Measurements from ENCODE around the gene WDR19.

The WDR19 gene

GRCh38 chr4:39305912-39306677 lies 123.8 kb downstream of the WDR19 start:
- Histone ChIP-seq H3K4me3 (ENCODE audit: low read length) (no peak overlapping the region), H3K9ac (ENCODE audit: low read length) (no peak overlapping the region), H3K4me1 (ENCODE audit: control insufficient read depth, insufficient read depth, low read length) (no peaks in the 10 kb centered on the region), H3K9me3 (ENCODE audit: control insufficient read depth, low read length) (no peaks in the 10 kb centered on the region), H3K27me3 (ENCODE audit: control insufficient read depth, insufficient read depth, low read length) (no peaks in the 10 kb centered on the region), H3K36me3 (ENCODE audit: control insufficient read depth, insufficient read depth, low read length) (no peaks in the 10 kb centered on the region)

- H3K27me3 ChIP-seq (ENCODE audit: control insufficient read depth, insufficient read depth, low read length), result no peaks in the 10 kb centered on the region
- H3K9me3 ChIP-seq (ENCODE audit: control insufficient read depth, low read length), result no peaks in the 10 kb centered on the region
- no peak overlapping the region for H3K4me3 ChIP-seq (ENCODE audit: low read length)
- no peaks in the 10 kb centered on the region for H3K4me1 ChIP-seq (ENCODE audit: control insufficient read depth, insufficient read depth, low read length)
- no peaks in the 10 kb centered on the region for H3K36me3 ChIP-seq (ENCODE audit: control insufficient read depth, insufficient read depth, low read length)
- no peak overlapping the region for H3K9ac ChIP-seq (ENCODE audit: low read length)
These were observed 126.3 kb downstream of the WDR19 start for GRCh38 chr4:39308611-39309010.

- Histone ChIP-seq H3K9me3 (ENCODE audit: control insufficient read depth, low read length) (no peaks in the 10 kb centered on the region), H3K36me3 (ENCODE audit: control insufficient read depth, insufficient read depth, low read length) (no peaks in the 10 kb centered on the region), H3K27me3 (ENCODE audit: control insufficient read depth, insufficient read depth, low read length) (no peaks in the 10 kb centered on the region), H3K9ac (ENCODE audit: low read length) (no peak overlapping the region), H3K4me1 (ENCODE audit: control insufficient read depth, insufficient read depth, low read length) (no peaks in the 10 kb centered on the region), H3K4me3 (ENCODE audit: low read length) (no peak overlapping the region)
These were observed 130.5 kb downstream of the WDR19 start for GRCh38 chr4:39312816-39313215.

- Histone ChIP-seq H3K27me3 (ENCODE audit: control insufficient read depth, insufficient read depth, low read length) (no peaks in the 10 kb centered on the region), H3K9me3 (ENCODE audit: control insufficient read depth, low read length) (no peaks in the 10 kb centered on the region), H3K9ac (ENCODE audit: low read length) (no peak overlapping the region), H3K4me3 (ENCODE audit: low read length) (no peak overlapping the region), H3K4me1 (ENCODE audit: control insufficient read depth, insufficient read depth, low read length) (no peaks in the 10 kb centered on the region), H3K36me3 (ENCODE audit: control insufficient read depth, insufficient read depth, low read length) (no peaks in the 10 kb centered on the region)
These were observed 137.3 kb downstream of the WDR19 start for GRCh38 chr4:39319676-39320075.

GRCh38 chr4:39320381-39321115 lies 138.2 kb downstream of the WDR19 start:
- Histone ChIP-seq H3K4me1 (ENCODE audit: control insufficient read depth, insufficient read depth, low read length) (no peaks in the 10 kb centered on the region), H3K4me3 (ENCODE audit: low read length) (no peak overlapping the region), H3K9me3 (ENCODE audit: control insufficient read depth, low read length) (no peaks in the 10 kb centered on the region), H3K27me3 (ENCODE audit: control insufficient read depth, insufficient read depth, low read length) (no peaks in the 10 kb centered on the region), H3K36me3 (ENCODE audit: control insufficient read depth, insufficient read depth, low read length) (no peaks in the 10 kb centered on the region), H3K9ac (ENCODE audit: low read length) (no peak overlapping the region)

- Histone ChIP-seq H3K36me3 (ENCODE audit: control insufficient read depth, insufficient read depth, low read length) (no peaks in the 10 kb centered on the region), H3K9ac (ENCODE audit: low read length) (no peak overlapping the region), H3K4me1 (ENCODE audit: control insufficient read depth, insufficient read depth, low read length) (no peaks in the 10 kb centered on the region), H3K9me3 (ENCODE audit: control insufficient read depth, low read length) (no peaks in the 10 kb centered on the region), H3K27me3 (ENCODE audit: control insufficient read depth, insufficient read depth, low read length) (no peaks in the 10 kb centered on the region), H3K4me3 (ENCODE audit: low read length) (no peak overlapping the region)
These were observed 141.5 kb downstream of the WDR19 start for GRCh38 chr4:39323821-39324220.

GRCh38 chr4:39324446-39324845 lies 142.1 kb downstream of the WDR19 start:
- Histone ChIP-seq H3K36me3 (ENCODE audit: control insufficient read depth, insufficient read depth, low read length) (no peaks in the 10 kb centered on the region), H3K27me3 (ENCODE audit: control insufficient read depth, insufficient read depth, low read length) (no peaks in the 10 kb centered on the region), H3K9ac (ENCODE audit: low read length) (no peak overlapping the region), H3K4me1 (ENCODE audit: control insufficient read depth, insufficient read depth, low read length) (no peaks in the 10 kb centered on the region), H3K9me3 (ENCODE audit: control insufficient read depth, low read length) (no peaks in the 10 kb centered on the region), H3K4me3 (ENCODE audit: low read length) (no peak overlapping the region)

GRCh38 chr4:39324897-39325613 lies 142.7 kb downstream of the WDR19 start:
- Histone ChIP-seq H3K4me1 (ENCODE audit: control insufficient read depth, insufficient read depth, low read length) (no peaks in the 10 kb centered on the region), H3K4me3 (ENCODE audit: low read length) (no peak overlapping the region), H3K36me3 (ENCODE audit: control insufficient read depth, insufficient read depth, low read length) (no peaks in the 10 kb centered on the region), H3K9me3 (ENCODE audit: control insufficient read depth, low read length) (no peaks in the 10 kb centered on the region), H3K27me3 (ENCODE audit: control insufficient read depth, insufficient read depth, low read length) (no peaks in the 10 kb centered on the region), H3K9ac (ENCODE audit: low read length) (no peak overlapping the region)

- no peak overlapping the region for H3K9ac ChIP-seq (ENCODE audit: low read length)
- H3K4me3 ChIP-seq (ENCODE audit: low read length), result no peak overlapping the region
- H3K36me3 ChIP-seq (ENCODE audit: control insufficient read depth, insufficient read depth, low read length), result no peaks in the 10 kb centered on the region
- H3K27me3 ChIP-seq (ENCODE audit: control insufficient read depth, insufficient read depth, low read length), result no peaks in the 10 kb centered on the region
- H3K4me1 ChIP-seq (ENCODE audit: control insufficient read depth, insufficient read depth, low read length), result no peaks in the 10 kb centered on the region
- H3K9me3 ChIP-seq (ENCODE audit: control insufficient read depth, low read length), result no peaks in the 10 kb centered on the region
These were observed 144.2 kb downstream of the WDR19 start for GRCh38 chr4:39326468-39326977.

GRCh38 chr4:39330353-39330752 lies 148.0 kb downstream of the WDR19 start:
- Histone ChIP-seq H3K27me3 (ENCODE audit: control insufficient read depth, insufficient read depth, low read length) (no peaks in the 10 kb centered on the region), H3K36me3 (ENCODE audit: control insufficient read depth, insufficient read depth, low read length) (no peaks in the 10 kb centered on the region), H3K4me1 (ENCODE audit: control insufficient read depth, insufficient read depth, low read length) (no peaks in the 10 kb centered on the region), H3K9me3 (ENCODE audit: control insufficient read depth, low read length) (no peaks in the 10 kb centered on the region), H3K4me3 (ENCODE audit: low read length) (no peak overlapping the region), H3K9ac (ENCODE audit: low read length) (no peak overlapping the region)

GRCh38 chr4:39331191-39331590 lies 148.9 kb downstream of the WDR19 start:
- Histone ChIP-seq H3K9ac (ENCODE audit: low read length) (no peak overlapping the region), H3K36me3 (ENCODE audit: control insufficient read depth, insufficient read depth, low read length) (no peaks in the 10 kb centered on the region), H3K4me1 (ENCODE audit: control insufficient read depth, insufficient read depth, low read length) (no peaks in the 10 kb centered on the region), H3K9me3 (ENCODE audit: control insufficient read depth, low read length) (no peaks in the 10 kb centered on the region), H3K27me3 (ENCODE audit: control insufficient read depth, insufficient read depth, low read length) (no peaks in the 10 kb centered on the region), H3K4me3 (ENCODE audit: low read length) (no peak overlapping the region)

Measured in mucosa of stomach (tissue), 1 donor.